Cardiac fibroblast (primary cell): Measurements from ENCODE around the gene SAP30.

Experiments
- DNase-seq, 2 donors: peaks; one replicate each; pipeline versions ENCODE4 v3.0.0 to v3.0.0-alpha.2; 2010; ENCODE audit warnings: low read depth in 2 of 2
- H3K4me3 ChIP-seq, 2 donors: replicated peaks in 1 of 2; 1 replicate in 1 of 2; 2 replicates in 1 of 2; pipeline ENCODE4 v1.5.1; 2011; ENCODE audit warnings: low read depth in 2 of 2, low read length in 2 of 2, mild to moderate bottlenecking in 2 of 2, moderate library complexity in 1 of 2
- CTCF ChIP-seq: IDR thresholded peaks from one replicate; pipeline ENCODE4 v1.5.1; 2011; ENCODE audit warnings: low read depth, mild to moderate bottlenecking, low read length, inconsistent platforms

Gene SAP30

GRCh38 chr4:173411106-173411693, 40.4 kb downstream of the SAP30 start:
- no peak overlapping the region for H3K4me3 ChIP-seq
- TF ChIP-seq CTCF = no peak

GRCh38 chr4:173413036-173413435, 42.3 kb downstream of the SAP30 start:
- DNase-seq = peak; percentile 88 to 90
- TF ChIP-seq CTCF = no peak
- no peak overlapping the region for H3K4me3 ChIP-seq

More at GRCh38 chr4:173411106-173411693, 40.4 kb downstream of the SAP30 start:
- DNase-seq = peak in 1 of 2 donors; percentile 59

GRCh38 chr4:173414456-173414855, 43.7 kb downstream of the SAP30 start:
- DNase-seq = no peak
- no peak for TF ChIP-seq CTCF
- H3K4me3 ChIP-seq = no peak overlapping the region

GRCh38 chr4:173415092-173415491, 44.3 kb downstream of the SAP30 start:
- no peak for TF ChIP-seq CTCF

GRCh38 chr4:173415885-173416653, 45.3 kb downstream of the SAP30 start:
- DNase-seq = peak in 1 of 2 donors; percentile 30
- no peak for TF ChIP-seq CTCF

More at GRCh38 chr4:173415092-173415491, 44.3 kb downstream of the SAP30 start:
- DNase-seq = peak; percentile 29 to 59
- H3K4me3 ChIP-seq = no peak overlapping the region

GRCh38 chr4:173417833-173418232, 47.1 kb downstream of the SAP30 start:
- TF ChIP-seq CTCF = no peak
- DNase-seq = no peak

More at GRCh38 chr4:173415885-173416653, 45.3 kb downstream of the SAP30 start:
- H3K4me3 ChIP-seq = no peak overlapping the region

More at GRCh38 chr4:173417833-173418232, 47.1 kb downstream of the SAP30 start:
- H3K4me3 ChIP-seq = no peak overlapping the region
